ENCODE data around the gene MLLT1.

- TF ChIP-seq POLR2AphosphoS5 (IDR thresholded peaks at IDR 0.05; ENCODE audit: insufficient read depth in 1 of 2, low read depth in 1 of 2) = no peak
- TF ChIP-seq CTCF (IDR thresholded peaks at IDR 0.05) = no peak
These were observed 53.8 kb downstream of the MLLT1 start for GRCh38 chr19:6226012-6226411.

Data from vagina (tissue), 2 donors.